ENCODE data around the gene IGF2BP2.

GRCh38 chr3:185687271-185687878 is 137.5 kb downstream of the IGF2BP2 start:
- TF ChIP-seq GTF2F1 (IDR thresholded peaks at IDR 0.05; ENCODE audit: borderline replicate concordance, low read depth, low read length) (no peak), BCL11A (IDR thresholded peaks at IDR 0.05; ENCODE audit: low read depth in 2 of 2, low read length in 2 of 2) (no peak), TEAD4 (IDR thresholded peaks at IDR 0.05; ENCODE audit: low read depth, low read length) (no peak), MAFK (IDR thresholded peaks at IDR 0.05; ENCODE audit: low read depth, low read length) (no peak), POLR2A (IDR thresholded peaks at IDR 0.05; ENCODE audit: control extremely low read depth in 1 of 2, low read depth in 2 of 2, low read length in 2 of 2) (no peak), EZH2 (IDR thresholded peaks at IDR 0.05; ENCODE audit: low read depth, low read length, severe bottlenecking) (no peak), ZNF274 (IDR thresholded peaks at IDR 0.05; ENCODE audit: borderline replicate concordance, extremely low read depth, low read length) (no peak), POLR2AphosphoS5 (IDR thresholded peaks at IDR 0.05; ENCODE audit: low read depth, low read length) (no peak), EP300 (IDR thresholded peaks at IDR 0.05; ENCODE audit: borderline replicate concordance in 1 of 2, low read depth in 2 of 2, low read length in 2 of 2) (no peak), NRF1 (IDR thresholded peaks at IDR 0.05; ENCODE audit: low read depth, low read length) (no peak)
- TF ChIP-seq, protein P1, sequence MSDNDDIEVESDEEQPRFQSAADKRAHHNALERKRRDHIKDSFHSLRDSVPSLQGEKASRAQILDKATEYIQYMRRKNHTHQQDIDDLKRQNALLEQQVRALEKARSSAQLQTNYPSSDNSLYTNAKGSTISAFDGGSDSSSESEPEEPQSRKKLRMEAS (IDR thresholded peaks at IDR 0.05), result no peak
- TF ChIP-seq, protein P2, sequence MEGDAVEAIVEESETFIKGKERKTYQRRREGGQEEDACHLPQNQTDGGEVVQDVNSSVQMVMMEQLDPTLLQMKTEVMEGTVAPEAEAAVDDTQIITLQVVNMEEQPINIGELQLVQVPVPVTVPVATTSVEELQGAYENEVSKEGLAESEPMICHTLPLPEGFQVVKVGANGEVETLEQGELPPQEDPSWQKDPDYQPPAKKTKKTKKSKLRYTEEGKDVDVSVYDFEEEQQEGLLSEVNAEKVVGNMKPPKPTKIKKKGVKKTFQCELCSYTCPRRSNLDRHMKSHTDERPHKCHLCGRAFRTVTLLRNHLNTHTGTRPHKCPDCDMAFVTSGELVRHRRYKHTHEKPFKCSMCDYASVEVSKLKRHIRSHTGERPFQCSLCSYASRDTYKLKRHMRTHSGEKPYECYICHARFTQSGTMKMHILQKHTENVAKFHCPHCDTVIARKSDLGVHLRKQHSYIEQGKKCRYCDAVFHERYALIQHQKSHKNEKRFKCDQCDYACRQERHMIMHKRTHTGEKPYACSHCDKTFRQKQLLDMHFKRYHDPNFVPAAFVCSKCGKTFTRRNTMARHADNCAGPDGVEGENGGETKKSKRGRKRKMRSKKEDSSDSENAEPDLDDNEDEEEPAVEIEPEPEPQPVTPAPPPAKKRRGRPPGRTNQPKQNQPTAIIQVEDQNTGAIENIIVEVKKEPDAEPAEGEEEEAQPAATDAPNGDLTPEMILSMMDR (IDR thresholded peaks at IDR 0.05; ENCODE audit: control extremely low read depth in 1 of 3, insufficient read depth in 1 of 3, low read depth in 1 of 3, low read length in 3 of 3), result no peak

Measured in H1 (cell line).